Left lobe of liver (tissue), 2 donors: Measurements from ENCODE around the gene TMEM232. TPM values are rescaled to one million over a fixed set of nuclear protein-coding genes. Genes with fewer than 3 reads are reported as not detected.

Experiments
- ATAC-seq: fragments of 200-7000 bp; cut with Tn5 transposase; one replicate; pipeline ENCODE4 v1.9.1; 2020; ENCODE audit warnings: mild to moderate bottlenecking, moderate library complexity
- DNase-seq: peaks from one replicate; pipeline ENCODE4 v3.0.0-alpha.2; 2020; ENCODE audit warnings: low spot score
- total RNA-seq: library from RNA; stranded (reverse); gene quantifications from one replicate; pipeline ENCODE4 v1.2.1, GENCODE V29; 2021
- donor health status: DM: no; HTN: no; CAD: no; lungs with moderate emphysema.
- donor health status: DM: no; HTN: yes; CAD: no.

The TMEM232 gene
- total RNA-seq, 1 donor from 2014 or later, result 1.5 TPM

- DNase-seq (no peak), ATAC-seq (no peak)
Observed at GRCh38 chr5:110634475-110634874, 92.0 kb downstream of the TMEM232 start.

DNA sequence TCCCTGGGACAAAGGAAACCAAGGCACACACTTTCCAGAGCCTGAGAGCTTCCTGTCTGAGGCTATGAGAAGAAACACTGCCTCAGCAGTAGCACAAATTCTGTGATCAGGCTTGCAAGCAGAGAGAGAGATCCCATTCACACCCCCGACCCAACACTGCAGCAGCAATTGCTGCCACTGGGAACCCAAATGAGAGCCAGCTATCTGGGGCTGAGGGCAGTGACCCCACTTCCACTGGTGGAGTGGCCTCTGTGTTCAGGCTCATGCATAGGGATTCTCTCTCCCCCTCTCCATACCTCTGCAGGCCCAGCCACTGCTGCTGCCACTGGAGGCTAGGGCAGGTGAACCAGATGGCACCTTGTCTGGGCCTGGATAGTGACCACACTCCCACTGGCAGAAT is 95.2 kb downstream of the TMEM232 start:
- no peak for ATAC-seq
- DNase-seq, result no peak

DNA sequence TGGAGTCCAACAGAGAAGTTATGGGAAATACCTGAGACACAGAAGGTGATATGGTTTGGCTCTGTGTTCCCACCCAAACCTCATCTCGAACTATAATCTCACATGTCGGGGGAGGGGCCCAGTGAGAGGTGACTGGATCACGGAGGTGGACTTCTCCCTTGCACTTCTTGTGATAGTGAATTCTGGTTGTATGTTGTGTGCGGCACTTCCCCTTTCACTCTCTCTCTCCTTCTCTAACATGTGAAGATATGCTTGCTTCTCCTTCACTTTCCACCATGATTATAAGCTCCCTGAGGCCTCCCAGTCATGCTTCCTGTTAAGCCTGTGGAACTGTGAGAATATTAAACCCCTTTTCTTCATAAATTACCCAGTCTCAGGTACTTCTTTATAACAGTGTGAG is 96.1 kb downstream of the TMEM232 start:
- no peak for DNase-seq
- ATAC-seq, result no peak

DNA sequence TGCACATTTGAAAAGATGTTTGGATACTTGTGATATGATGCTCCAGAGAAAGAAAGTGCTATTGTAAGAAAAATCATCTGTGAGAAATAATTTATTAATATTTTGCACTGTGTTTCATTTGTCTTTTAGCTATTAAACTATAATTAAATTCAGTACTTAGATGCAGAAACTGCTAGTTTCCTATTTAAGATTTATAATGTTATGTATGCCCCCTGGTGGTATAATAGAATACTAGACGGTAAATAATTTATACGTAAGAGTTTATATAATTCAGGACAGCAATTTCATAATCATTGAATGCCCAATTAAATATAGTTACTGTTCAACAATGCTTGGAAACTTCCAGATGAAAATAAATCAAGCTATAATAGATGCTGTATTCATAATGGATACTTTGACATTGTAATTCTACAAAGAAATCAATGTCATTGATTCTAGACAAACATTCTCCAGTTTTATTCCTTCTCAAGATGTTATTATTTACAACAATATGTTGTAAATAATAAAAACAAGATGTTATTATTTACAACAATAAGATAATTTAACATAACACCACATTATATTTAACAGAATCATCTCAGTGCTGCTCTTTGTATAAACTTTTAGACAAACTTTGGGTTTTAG is 101.0 kb downstream of the TMEM232 start:
- DNase-seq, result no peak
- ATAC-seq, result peak; percentile 64

GRCh38 chr5:110623874-110624273 is 102.6 kb downstream of the TMEM232 start:
- no peak for DNase-seq
- no peak for ATAC-seq

DNA sequence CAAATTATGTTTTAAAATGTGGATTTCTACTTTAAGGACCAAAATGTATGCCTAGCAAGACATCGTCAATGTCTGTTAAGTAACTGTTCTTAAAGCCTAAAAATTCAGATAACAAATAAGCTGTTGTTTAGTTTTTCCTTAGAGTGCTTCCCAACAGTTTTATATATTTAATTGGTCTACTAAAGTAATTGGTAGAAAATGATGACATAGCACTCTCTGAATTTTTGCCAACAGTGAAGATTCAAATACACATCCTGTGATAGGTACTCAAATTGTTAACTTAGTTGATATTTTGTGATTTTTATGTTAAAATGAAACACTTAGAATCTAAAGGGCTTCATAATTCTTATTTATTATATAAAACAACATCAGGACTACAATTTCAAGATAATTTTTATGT is 107.5 kb downstream of the TMEM232 start:
- no peak for DNase-seq
- no peak for ATAC-seq

DNA sequence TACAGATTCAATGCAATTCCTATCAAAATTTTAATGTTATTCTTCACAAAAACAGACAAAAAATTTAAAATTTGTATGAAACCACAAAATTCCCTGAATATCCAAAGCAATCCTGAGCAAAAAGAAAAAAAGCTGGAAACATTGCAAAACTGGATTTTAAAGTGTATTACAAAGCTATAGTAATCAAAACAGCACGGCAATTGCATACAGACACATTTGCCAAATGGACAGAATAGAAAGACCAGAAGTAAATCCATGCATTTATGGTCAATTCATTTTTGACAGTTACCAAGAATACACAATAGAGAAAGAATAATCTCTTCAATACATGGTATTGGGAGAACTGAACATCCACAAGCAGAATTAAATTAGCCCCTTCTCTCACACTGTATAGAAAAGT is 110.5 kb downstream of the TMEM232 start:
- no peak for DNase-seq
- no peak for ATAC-seq

- DNase-seq, result no peak
Observed at GRCh38 chr5:110612794-110613247, 113.7 kb downstream of the TMEM232 start.

DNA sequence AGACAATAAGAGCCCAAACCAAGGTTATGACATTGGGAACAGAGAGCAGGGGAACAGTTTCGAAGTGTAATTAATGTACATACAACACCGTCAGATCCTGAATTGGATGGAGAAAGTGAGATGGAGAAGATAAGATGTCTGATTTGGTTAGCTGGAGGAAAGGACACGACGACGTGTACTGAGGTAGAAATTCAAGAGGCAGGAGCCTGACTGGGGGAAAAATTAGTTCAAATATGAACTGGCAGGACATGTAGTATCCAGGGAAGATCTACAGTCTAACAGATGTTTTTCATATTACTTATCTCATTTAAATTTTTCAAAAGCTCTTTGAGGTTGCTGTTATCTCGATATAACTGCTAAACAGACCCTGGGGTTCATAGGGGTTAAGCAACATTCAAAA is 114.7 kb downstream of the TMEM232 start:
- DNase-seq (no peak), ATAC-seq (no peak)

More at GRCh38 chr5:110612794-110613247, 113.7 kb downstream of the TMEM232 start:
- ATAC-seq, result no peak

DNA sequence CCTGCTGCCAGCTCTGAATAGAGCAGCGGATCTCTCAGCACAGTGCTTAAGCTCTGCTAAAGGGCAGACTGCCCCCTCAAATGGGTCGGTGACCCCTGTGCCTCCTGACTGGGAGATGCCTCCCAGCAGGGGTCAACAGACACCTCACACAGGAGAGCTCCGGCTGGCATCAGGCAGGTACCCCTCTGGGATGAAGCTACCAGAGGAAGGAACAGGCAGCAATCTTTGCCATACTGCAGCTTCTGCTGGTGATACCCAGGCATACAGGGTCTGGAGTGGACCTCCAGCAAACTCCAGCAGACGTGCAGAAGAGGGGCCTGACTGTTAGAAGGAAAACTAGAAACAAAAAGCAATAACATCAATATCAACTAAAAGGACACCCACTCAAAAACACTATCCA is 131.6 kb downstream of the TMEM232 start:
- DNase-seq, result no peak
- ATAC-seq, result no peak

- ATAC-seq (peak; percentile 92), DNase-seq (no peak)
Observed at GRCh38 chr5:110590187-110590586, 136.3 kb downstream of the TMEM232 start.

DNA sequence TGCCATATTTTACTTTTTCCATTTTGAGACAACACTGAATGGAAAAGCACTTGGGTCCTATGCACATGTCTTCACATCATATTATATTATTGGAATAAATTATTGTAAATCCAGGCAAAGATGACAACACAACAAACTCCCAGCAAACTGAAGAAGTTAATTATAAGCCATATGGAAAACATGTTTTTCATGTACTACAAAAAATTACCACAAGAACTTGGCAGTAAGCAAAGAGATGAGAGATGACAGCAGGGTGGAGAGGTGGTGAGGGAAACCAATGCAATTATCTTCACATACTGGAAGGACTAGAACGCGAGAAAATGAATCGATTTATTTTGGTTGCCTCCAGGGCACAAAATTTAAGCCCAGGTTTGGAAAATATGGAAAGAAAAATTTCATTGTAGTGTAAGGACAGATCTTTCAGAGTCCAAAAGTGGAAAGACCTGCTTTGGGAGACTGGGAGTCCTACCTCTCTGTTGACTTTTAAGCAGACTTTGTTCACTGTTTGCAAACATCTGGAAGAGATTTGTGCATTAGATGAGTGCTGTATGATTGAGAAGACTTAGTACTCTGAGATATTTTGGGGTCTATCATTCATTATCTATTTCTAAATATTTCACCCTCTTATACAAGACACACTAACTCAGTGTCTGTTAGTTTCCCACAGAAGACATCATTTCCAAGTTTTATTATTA is 138.0 kb downstream of the TMEM232 start:
- ATAC-seq, result peak; percentile 92
- DNase-seq, result no peak

DNA sequence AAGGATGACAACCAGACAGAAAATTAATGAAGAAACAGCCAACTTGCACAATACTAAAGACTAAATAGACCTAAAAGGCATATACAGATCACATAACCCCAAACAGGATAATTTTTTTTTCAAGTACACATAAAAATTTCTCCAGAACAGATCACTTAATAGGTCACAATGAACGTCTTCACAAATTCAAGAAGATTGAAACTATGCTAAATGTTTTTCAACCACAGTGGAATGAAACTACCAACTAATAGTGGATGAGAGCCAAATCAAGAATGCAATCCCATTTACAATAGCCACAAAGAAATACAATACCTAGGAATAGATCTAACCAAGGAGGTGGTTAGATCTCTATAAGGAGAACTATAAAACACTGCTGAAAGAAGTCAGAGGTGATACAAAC is 145.8 kb downstream of the TMEM232 start:
- ATAC-seq (no peak), DNase-seq (no peak)

- DNase-seq, result no peak
- ATAC-seq, result no peak
Observed at GRCh38 chr5:110572729-110573128, 153.7 kb downstream of the TMEM232 start.

- no peak for DNase-seq
Observed at GRCh38 chr5:110562191-110562590, 164.3 kb downstream of the TMEM232 start.

GRCh38 chr5:110561510-110561909 is 165.0 kb downstream of the TMEM232 start:
- no peak for ATAC-seq
- no peak for DNase-seq

More at GRCh38 chr5:110562191-110562590, 164.3 kb downstream of the TMEM232 start:
- ATAC-seq, result peak; percentile 48

- ATAC-seq, result no peak
Observed at GRCh38 chr5:110549301-110549700, 177.2 kb downstream of the TMEM232 start.

GRCh38 chr5:110548171-110548570 is 178.3 kb downstream of the TMEM232 start:
- no peak for ATAC-seq
- no peak for DNase-seq

More at GRCh38 chr5:110549301-110549700, 177.2 kb downstream of the TMEM232 start:
- no peak for DNase-seq

DNA sequence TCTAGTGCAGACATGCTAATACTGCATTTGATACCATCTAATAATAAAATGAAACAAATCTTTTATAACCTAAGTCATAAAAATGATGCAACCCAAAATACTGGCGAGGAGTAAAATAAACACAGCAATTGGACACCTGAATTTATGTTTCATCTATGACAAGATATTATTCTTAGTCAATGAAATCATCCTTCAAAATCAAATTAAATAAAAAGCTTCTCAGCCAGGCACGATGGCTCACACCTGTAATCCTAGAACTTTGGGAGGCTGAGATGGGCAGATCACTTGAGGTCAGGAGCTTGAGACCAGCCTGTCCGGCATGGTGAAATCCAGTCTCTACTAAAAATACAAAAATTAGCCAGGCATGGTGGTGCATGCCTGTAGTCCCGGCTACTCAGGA is 179.0 kb downstream of the TMEM232 start:
- no peak for ATAC-seq

DNA sequence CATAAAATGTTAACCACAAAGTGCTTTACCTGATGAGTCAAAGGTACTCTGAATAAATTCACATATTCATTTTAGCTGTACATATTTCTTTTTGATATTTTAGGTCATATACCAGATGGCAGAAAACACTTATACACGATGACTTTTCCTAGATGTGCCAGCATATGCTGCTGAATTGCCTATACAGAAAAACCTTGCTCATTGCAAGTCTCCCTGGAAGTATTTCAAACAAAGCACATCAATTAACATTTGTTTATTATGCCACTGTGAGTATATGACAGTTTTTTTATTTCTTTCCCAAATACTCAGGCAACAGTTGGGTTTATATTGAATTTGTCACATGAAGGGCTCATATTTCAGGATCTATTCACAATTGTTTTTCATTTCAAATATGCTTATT is 180.8 kb downstream of the TMEM232 start:
- ATAC-seq (no peak), DNase-seq (no peak)

More for the DNA sequence above, 179.0 kb downstream of the TMEM232 start:
- DNase-seq, result no peak

DNA sequence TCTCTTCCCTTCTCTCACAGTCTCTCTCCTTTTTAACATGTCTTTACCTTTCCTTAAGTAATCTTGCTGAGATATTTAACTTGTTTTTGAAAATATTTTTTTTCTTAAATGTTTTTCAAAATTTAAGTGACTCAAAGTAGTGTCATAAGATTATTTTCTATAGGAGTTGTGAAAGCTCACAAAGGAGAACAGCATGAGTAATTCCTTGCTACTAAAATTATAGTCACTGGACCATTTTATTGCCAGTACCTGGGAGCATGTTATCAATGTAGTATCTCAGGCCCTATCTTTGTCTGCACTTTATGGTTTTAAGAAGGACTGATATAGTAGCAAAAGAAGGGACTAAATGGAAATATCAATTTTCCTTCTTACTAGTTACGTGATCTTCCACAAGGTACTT is 181.9 kb downstream of the TMEM232 start:
- no peak for DNase-seq
- no peak for ATAC-seq

DNA sequence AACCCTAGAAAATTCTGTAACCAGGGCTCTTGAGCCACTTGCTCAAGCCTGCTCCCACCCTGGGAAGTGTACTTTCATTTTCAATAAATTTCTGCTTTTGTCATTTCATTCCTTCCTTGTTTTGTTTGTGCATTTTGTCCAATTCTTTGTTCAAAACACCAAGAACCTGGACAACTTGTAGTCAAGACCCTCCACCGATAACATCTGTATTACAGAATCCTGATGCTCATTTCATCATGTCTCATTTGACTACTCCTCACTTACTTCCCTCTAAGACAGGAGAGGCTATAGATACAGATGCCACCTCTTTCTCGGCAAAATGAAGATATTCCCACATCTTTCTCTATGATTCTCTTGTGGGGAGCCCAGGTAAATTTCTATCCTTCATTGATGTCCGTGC is 183.5 kb downstream of the TMEM232 start:
- ATAC-seq (no peak), DNase-seq (no peak)
